Erythroblast (primary cell): ENCODE data around the gene MC1R.

ENCODE experiments used
- GATA1 ChIP-seq: IDR thresholded peaks from 2 replicates; pipeline ENCODE4 v1.6.1; 2011; ENCODE audit warnings: low read depth, mild to moderate bottlenecking, control low read depth, low read length, moderate library complexity
- POLR2A ChIP-seq: IDR thresholded peaks from 2 replicates; pipeline ENCODE4 v1.6.1; 2011; ENCODE audit warnings: mild to moderate bottlenecking, low read length

DNA sequence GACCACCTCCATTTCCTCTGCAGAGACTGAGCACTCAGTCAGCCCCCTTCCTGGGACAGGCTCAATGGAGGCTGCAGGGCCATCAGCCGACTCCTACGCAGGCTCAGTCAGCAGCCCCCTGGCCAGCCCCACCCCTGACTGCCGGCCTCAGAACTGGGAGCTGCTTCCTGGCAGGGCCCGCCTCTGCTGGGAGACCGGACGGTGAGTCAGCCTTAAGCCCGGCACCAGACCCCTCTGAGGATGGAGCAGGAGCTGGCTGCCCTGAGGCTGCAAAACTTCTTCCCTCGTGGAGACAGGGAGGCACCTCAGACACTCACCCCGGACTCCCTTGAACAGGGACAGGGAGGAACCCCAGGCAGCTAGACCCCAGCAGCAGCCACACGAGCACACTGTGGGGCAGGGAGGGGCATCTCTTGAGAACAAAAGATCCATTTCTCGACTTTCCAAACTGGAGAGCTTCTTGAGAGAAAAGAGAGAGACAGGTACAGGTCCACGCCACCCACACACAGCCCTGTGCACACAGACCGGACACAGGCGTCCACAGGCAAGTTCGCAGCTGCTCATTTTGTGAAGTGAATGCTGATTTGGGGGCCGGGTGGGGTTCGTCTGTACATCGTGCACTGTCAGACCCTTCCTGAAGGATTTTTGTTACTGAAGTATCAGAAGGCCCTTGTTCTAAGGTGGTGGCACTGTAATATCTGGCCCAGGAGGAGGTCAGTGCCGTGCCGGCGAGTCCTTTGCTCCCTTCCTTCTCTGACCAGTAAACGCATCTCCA, 3.2 kb downstream of the MC1R start:
- TF ChIP-seq POLR2A (no peak), GATA1 (no peak)
